ENCODE results near the gene MNT. TPM values are rescaled to one million over a fixed set of nuclear protein-coding genes. Genes with fewer than 3 reads are reported as not detected.

MNT gene
- polyA plus RNA-seq, 1 donor from 2014 or later: 6.1 TPM

- no peak overlapping the region for H2AFZ ChIP-seq (ENCODE audit: low read depth, low read length)
- no peak overlapping the region for H3K9ac ChIP-seq (ENCODE audit: low read length)
- H3K4me2 ChIP-seq (ENCODE audit: low read length): no peak overlapping the region
- H3F3A ChIP-seq (ENCODE audit: insufficient read depth, low read length, poor library complexity, severe bottlenecking): no peaks in the 10 kb centered on the region
- H3K79me2 ChIP-seq (replicated peaks; ENCODE audit: insufficient read depth, low read length): no peaks in the 10 kb centered on the region
- no peaks in the 10 kb centered on the region for H3K9me3 ChIP-seq (ENCODE audit: low read length)
- H4K20me1 ChIP-seq (ENCODE audit: insufficient read depth): peaks cover 4% of the 10 kb centered on the region
- no peaks in the 10 kb centered on the region for H3K9me2 ChIP-seq (ENCODE audit: insufficient read depth, low read length)
- H3K4me3 ChIP-seq (ENCODE audit: low read length): no peak overlapping the region
- no peak for TF ChIP-seq TAF1 (IDR thresholded peaks at IDR 0.05; ENCODE audit: low read depth)
- no peak for TF ChIP-seq REST (IDR thresholded peaks at IDR 0.05; ENCODE audit: borderline replicate concordance)
- no peak for TF ChIP-seq MXI1 (conservative IDR thresholded peaks at IDR 0.05; ENCODE audit: poor library complexity, severe bottlenecking)
- TF ChIP-seq CTCF (IDR thresholded peaks at IDR 0.05; ENCODE audit: poor library complexity, severe bottlenecking): no peak
- no peak for TF ChIP-seq SMC3 (conservative IDR thresholded peaks at IDR 0.05; ENCODE audit: poor library complexity)
- TF ChIP-seq POLR2AphosphoS5 (IDR thresholded peaks at IDR 0.05): peak; percentile 15
- no peaks in the 10 kb centered on the region for H3K36me3 ChIP-seq (ENCODE audit: insufficient read depth, low read length)
- no peaks in the 10 kb centered on the region for H3K27me3 ChIP-seq (ENCODE audit: insufficient read depth, low read depth, low read length)
- H3K27ac ChIP-seq (ENCODE audit: low read length): no peak overlapping the region
These were observed 20.5 kb downstream of the MNT start for GRCh38 chr17:2380226-2380922.

- Histone ChIP-seq H3K4me3 (ENCODE audit: low read length) (no peak overlapping the region), H3K36me3 (ENCODE audit: insufficient read depth, low read length) (no peaks in the 10 kb centered on the region), H2AFZ (ENCODE audit: low read depth, low read length) (no peak overlapping the region), H3K9me2 (ENCODE audit: insufficient read depth, low read length) (no peaks in the 10 kb centered on the region), H3K79me2 (replicated peaks; ENCODE audit: insufficient read depth, low read length) (no peaks in the 10 kb centered on the region), H3K9me3 (ENCODE audit: low read length) (no peaks in the 10 kb centered on the region), H3K9ac (ENCODE audit: low read length) (no peak overlapping the region), H3K4me2 (ENCODE audit: low read length) (no peak overlapping the region), H3K27me3 (ENCODE audit: insufficient read depth, low read depth, low read length) (no peaks in the 10 kb centered on the region), H4K20me1 (ENCODE audit: insufficient read depth) (peaks cover 4% of the 10 kb centered on the region), H3F3A (ENCODE audit: insufficient read depth, low read length, poor library complexity, severe bottlenecking) (no peaks in the 10 kb centered on the region), H3K27ac (ENCODE audit: low read length) (no peak overlapping the region)
- TF ChIP-seq POLR2AphosphoS5 (IDR thresholded peaks at IDR 0.05): no peak
- no peak for TF ChIP-seq MXI1 (conservative IDR thresholded peaks at IDR 0.05; ENCODE audit: poor library complexity, severe bottlenecking)
- no peak for TF ChIP-seq REST (IDR thresholded peaks at IDR 0.05; ENCODE audit: borderline replicate concordance)
- no peak for TF ChIP-seq CTCF (IDR thresholded peaks at IDR 0.05; ENCODE audit: poor library complexity, severe bottlenecking)
- TF ChIP-seq EZH2 (IDR thresholded peaks at IDR 0.05; ENCODE audit: borderline replicate concordance, insufficient read depth, low read length, poor library complexity, severe bottlenecking): no peak
These were observed 21.2 kb downstream of the MNT start for GRCh38 chr17:2379489-2380225.

Measured in neural cell (in vitro differentiated cells).